Mucosa of descending colon (tissue), 3 donors: ENCODE data around the gene TBC1D7. TPM values are rescaled to one million over a fixed set of nuclear protein-coding genes. Genes with fewer than 3 reads are reported as not detected.

ENCODE experiments used
- ATAC-seq: fragments of 200-7000 bp; cut with Tn5 transposase; one replicate; pipeline ENCODE4 v1.9.1; 2020; ENCODE audit warnings: mild to moderate bottlenecking, moderate library complexity
- DNase-seq, 3 donors: peaks; one replicate each; pipeline ENCODE4 v3.0.0-alpha.2; 2020
- H3K36me3 ChIP-seq: fragments of 200-600 bp; one replicate; pipeline ENCODE4 v1.8.0; 2021; ENCODE audit warnings: low read depth, mild to moderate bottlenecking
- H3K4me1 ChIP-seq: fragments of 200-600 bp; one replicate; pipeline ENCODE4 v1.8.0; 2021; ENCODE audit warnings: low read depth, mild to moderate bottlenecking
- H3K4me3 ChIP-seq: fragments of 200-600 bp; one replicate; pipeline ENCODE4 v1.8.0; 2021; ENCODE audit warnings: mild to moderate bottlenecking
- H3K9me3 ChIP-seq: fragments of 200-600 bp; one replicate; pipeline ENCODE4 v1.8.0; 2021; ENCODE audit warnings: mild to moderate bottlenecking
- CTCF ChIP-seq: fragments of 200-600 bp; IDR thresholded peaks from one replicate; pipeline ENCODE4 v1.8.0; 2022; ENCODE audit warnings: antibody characterized with exemption, mild to moderate bottlenecking
- intact Hi-C, 2 donors: fragments of 100-400 bp; cut with DNase I in 1 of 2; cut with micrococcal nuclease in 1 of 2; formaldehyde crosslinking; loops; one replicate each; pipeline versions ENCODE4 v1.11.0 to v1.11.1; 2022; cut with DNase I, micrococcal nuclease
- total RNA-seq, 3 donors: library from RNA; stranded (reverse); fragmentation: NEBNext Ultra II Directional in 2 of 3; extraction: Animal tissue kit (Norgen Biotek cat#: 25700) in 2 of 3; gene quantifications; one replicate each; pipeline versions ENCODE4 v1.2.1 to v1.2.4, GENCODE V29; 2021 to 2023
- donor health status: DM: no; HTN: no; CAD: no; lungs with moderate emphysema.
- donor health status: DM: no; HTN: no; CAD: no.
- donor health status: DM: no; HTN: yes; CAD: no.

Gene TBC1D7
- total RNA-seq, 3 donors from 2014 or later = 14.0 to 25.7 (median 22.4) TPM

DNA sequence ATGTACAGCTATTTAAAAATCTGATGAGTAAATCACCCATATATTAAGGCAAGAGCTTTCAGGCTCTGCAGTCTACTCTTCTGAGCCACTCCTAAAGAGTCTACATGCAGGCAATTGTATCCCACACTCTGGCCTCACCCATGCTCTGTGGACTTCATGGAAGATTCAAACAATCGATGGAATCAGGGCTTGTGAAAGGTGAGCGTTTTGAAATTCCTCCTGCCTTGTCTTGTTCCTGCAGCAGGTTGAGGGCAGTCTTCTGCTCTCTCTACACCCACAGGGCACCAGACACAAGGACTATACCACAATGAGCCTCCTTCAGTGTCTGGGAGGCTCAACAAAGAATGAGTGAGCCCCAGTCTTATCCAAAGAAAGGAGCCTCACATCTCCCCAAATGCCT lies 51.1 kb downstream of the TBC1D7 start:
- TF ChIP-seq CTCF = no peak
- Histone ChIP-seq H3K4me1 (no peaks in the 10 kb centered on the region), H3K4me3 (no peak overlapping the region), H3K9me3 (no peaks in the 10 kb centered on the region), H3K36me3 (no peaks in the 10 kb centered on the region)
- DNase-seq (no peak), ATAC-seq (no peak)
- intact Hi-C loops = no loop called here

- no peak for TF ChIP-seq CTCF
- no peaks in the 10 kb centered on the region for H3K9me3 ChIP-seq
- intact Hi-C loops = no loop called here
- no peaks in the 10 kb centered on the region for H3K4me1 ChIP-seq
- H3K36me3 ChIP-seq = no peaks in the 10 kb centered on the region
- DNase-seq (no peak), ATAC-seq (no peak)
- H3K4me3 ChIP-seq = no peak overlapping the region
Measured at GRCh38 chr6:13275435-13275989, 52.8 kb downstream of the TBC1D7 start.

DNA sequence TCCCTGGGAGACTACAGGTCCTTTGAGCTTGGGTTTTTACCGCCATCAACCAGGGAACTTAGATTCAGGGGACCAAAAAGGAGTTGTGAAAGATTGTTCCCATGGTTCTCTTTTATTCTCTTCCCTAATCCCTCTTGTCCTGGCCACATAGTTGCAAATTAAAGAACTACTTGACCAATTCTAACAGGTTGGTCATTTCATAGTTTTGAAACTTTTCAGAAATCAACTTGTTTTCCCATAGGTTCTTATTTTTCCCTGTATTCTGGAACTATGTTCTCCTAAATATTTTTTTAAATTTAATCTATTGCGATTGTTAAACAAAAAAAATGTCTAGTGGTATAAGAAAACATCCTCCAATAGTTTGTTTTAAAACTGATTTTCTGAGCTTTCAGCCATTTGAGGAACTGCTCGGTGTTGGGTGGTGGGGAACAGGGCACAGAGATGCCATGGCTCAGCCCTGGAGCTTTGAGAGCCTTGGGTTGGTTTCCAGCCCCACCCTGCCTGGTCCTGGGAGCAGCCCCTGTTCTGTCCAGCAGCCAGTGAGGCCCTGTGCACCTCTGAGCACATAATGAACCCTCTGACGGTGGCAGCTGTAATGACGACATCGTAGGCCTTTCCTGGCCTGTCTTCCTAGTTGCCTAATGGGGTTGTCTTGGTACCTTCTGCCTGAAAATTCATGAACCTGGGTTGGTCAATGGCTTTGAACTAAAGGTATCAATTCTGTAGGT lies 53.5 kb downstream of the TBC1D7 start:
- DNase-seq (no peak), ATAC-seq (peak; percentile 8)
- intact Hi-C loops = no loop called here
- Histone ChIP-seq H3K4me1 (no peaks in the 10 kb centered on the region), H3K9me3 (no peaks in the 10 kb centered on the region), H3K4me3 (no peak overlapping the region), H3K36me3 (no peaks in the 10 kb centered on the region)
- no peak for TF ChIP-seq CTCF

DNA sequence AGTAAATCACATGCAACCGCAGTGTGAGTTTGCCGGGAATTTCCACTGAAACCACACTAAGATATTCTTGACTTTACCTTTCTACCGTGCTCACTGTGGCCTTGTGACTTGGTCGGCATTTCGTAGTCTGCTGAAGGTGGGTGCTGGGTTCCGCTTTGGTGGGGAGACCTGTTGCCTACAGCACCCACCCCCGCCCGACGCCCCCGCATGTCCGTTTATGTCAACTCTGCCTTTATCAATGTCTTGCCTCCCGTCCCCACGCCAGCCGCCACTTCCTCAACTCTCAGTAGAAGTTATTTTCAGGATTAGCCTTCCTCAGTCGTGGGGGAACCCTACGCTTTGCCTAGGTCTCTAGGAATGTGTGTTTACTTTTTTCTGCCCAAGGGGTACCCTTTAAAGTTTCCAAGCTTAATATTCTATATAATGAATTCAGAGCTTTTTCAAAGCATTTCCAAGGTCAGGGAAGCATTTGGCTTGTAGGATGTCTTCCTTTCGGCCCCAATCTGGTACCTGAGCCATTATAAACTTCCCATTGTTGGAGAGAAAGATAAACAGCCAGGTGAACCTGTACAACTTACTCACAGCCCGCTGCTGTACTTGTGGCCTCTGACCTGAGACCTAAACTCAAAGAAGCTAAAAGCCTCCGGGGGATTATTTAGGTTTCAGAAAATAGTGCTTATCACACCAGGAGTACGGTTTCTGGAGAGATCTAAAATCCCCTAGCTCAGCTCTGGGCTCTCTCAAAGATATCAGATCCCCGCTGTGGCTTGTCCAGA lies 54.2 kb downstream of the TBC1D7 start:
- no peaks in the 10 kb centered on the region for H3K9me3 ChIP-seq
- no peaks in the 10 kb centered on the region for H3K4me1 ChIP-seq
- ATAC-seq = peak; percentile 55
- peak in 2 of 3 donors; percentile 31 to 69 for DNase-seq
- TF ChIP-seq CTCF = no peak
- intact Hi-C loops = no loop called here
- H3K4me3 ChIP-seq = no peak overlapping the region
- no peaks in the 10 kb centered on the region for H3K36me3 ChIP-seq

DNA sequence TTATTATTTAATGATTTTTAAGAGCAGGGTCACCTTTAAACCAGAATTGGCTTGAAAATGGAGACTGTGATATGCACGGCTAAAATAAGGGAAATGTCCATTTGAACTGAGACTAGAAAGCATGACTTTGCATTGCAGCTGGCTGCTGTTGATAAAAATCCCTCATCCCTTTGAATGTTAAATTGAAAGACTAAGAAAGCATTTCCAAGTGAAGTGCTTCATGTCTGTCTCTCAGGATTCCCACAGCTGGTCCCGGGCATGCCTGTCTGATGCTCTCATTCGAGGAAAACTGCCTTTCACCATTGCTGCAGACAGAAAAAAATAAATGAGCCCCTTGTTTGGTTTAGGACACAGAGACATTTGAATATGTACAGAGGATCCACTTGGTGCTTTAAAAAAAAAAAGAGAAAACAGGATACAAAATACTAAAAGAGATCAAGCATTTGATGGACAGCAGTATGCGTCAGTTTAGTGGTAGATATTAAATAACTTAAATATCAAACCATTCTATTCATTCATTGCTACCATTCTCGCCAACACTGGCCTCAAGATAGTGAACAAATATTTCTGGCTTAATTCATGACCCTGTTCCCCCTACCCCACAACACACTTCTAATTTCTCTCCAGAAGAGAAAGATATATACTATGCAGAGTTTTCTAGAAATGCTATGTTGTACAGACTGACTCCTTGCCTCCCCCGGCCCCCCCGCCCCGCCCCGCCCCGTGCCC lies 55.0 kb downstream of the TBC1D7 start:
- ATAC-seq = no peak
- no peak for DNase-seq
- TF ChIP-seq CTCF = no peak
- Histone ChIP-seq H3K4me1 (no peaks in the 10 kb centered on the region), H3K4me3 (no peak overlapping the region), H3K9me3 (no peaks in the 10 kb centered on the region), H3K36me3 (no peaks in the 10 kb centered on the region)
- intact Hi-C loops = no loop called here
